Measurements from ENCODE around the gene DAPK1. TPM values are rescaled to one million over a fixed set of nuclear protein-coding genes. Genes with fewer than 3 reads are reported as not detected.

DAPK1 gene
- polyA plus RNA-seq, 1 of the 3 experiments (the other 2 are of a cell fraction): 0.61 TPM

- H3K4me1 ChIP-seq (ENCODE audit: control insufficient read depth in 1 of 2, insufficient read depth in 2 of 2, low read depth in 1 of 2, low read length in 1 of 2): peaks cover 4 to 15% of the 10 kb centered on the region in 2 experiments; a peak in 3 of 4 replicates
- H3K27me3 ChIP-seq (ENCODE audit: insufficient read depth): peaks cover 17% of the 10 kb centered on the region; the same call in 1 of the 2 replicates
- H3K9ac ChIP-seq: no peak overlapping the region
- no peaks in the 10 kb centered on the region for H3K9me3 ChIP-seq
- peak; percentile 32 for TF ChIP-seq RAD21 (IDR thresholded peaks at IDR 0.05; ENCODE audit: low read length)
- no peak for TF ChIP-seq RXRA (IDR thresholded peaks at IDR 0.05; ENCODE audit: borderline replicate concordance, low read depth)
- TF ChIP-seq, protein P1, sequence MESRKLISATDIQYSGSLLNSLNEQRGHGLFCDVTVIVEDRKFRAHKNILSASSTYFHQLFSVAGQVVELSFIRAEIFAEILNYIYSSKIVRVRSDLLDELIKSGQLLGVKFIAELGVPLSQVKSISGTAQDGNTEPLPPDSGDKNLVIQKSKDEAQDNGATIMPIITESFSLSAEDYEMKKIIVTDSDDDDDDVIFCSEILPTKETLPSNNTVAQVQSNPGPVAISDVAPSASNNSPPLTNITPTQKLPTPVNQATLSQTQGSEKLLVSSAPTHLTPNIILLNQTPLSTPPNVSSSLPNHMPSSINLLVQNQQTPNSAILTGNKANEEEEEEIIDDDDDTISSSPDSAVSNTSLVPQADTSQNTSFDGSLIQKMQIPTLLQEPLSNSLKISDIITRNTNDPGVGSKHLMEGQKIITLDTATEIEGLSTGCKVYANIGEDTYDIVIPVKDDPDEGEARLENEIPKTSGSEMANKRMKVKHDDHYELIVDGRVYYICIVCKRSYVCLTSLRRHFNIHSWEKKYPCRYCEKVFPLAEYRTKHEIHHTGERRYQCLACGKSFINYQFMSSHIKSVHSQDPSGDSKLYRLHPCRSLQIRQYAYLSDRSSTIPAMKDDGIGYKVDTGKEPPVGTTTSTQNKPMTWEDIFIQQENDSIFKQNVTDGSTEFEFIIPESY (IDR thresholded peaks at IDR 0.05; ENCODE audit: borderline replicate concordance, low read depth): no peak
- H3K4me3 ChIP-seq (ENCODE audit: low read depth in 2 of 2, low read length in 1 of 2): peak overlapping the region; percentile 48 to 55; a peak in 3 of 4 replicates
- CTCF ChIA-PET: interaction anchor here (0.7 to 4.9 kb wide), 34 partner anchors 8 to 1011 kb away, joined by 3 to 33 read pairs (median 4); partner anchors contain the start of gene CTSL
- H3F3A ChIP-seq (replicated peaks; ENCODE audit: insufficient read depth): no peaks in the 10 kb centered on the region
- no peaks in the 10 kb centered on the region for H3K36me3 ChIP-seq (replicated peaks in 1 of 2; ENCODE audit: control insufficient read depth in 1 of 2, insufficient read depth in 2 of 2, low read length in 1 of 2)
- H3K27ac ChIP-seq (ENCODE audit: low read depth in 2 of 2, low read length in 1 of 2): peak overlapping the region in 1 of 2 experiments; percentile 81; a peak in 2 of 4 replicates
- 0 out of 2 replicates have a peak overlapping the region, but pooled peaks have one; percentile 41 for H2AFZ ChIP-seq (ENCODE audit: low read depth)
- peak overlapping the region; percentile 71 for H3K4me2 ChIP-seq
- peak; percentile 89 for DNase-seq
- no peaks in the 10 kb centered on the region for H4K20me1 ChIP-seq (ENCODE audit: insufficient read depth)
- H3K9me2 ChIP-seq: no peaks in the 10 kb centered on the region
- POLR2A ChIA-PET: interaction anchor here (0.6 to 1.0 kb wide), 2 partner anchors 160 kb away, joined by 5 to 8 read pairs; no protein-coding TSS in a partner anchor
- 0% methylated on average over 4 of the region's 80 CpGs for WGBS (ENCODE audit: low lambda C conversion rate)
- no peaks in the 10 kb centered on the region for H3K79me2 ChIP-seq (ENCODE audit: insufficient read depth)
Measured at GRCh38 chr9:87498046-87498810, 561 bp downstream of the DAPK1 start.

GRCh38 chr9:87498811-87499360, 1.2 kb downstream of the DAPK1 start:
- Histone ChIP-seq H3K4me3 (ENCODE audit: low read depth in 2 of 2, low read length in 1 of 2) (peak overlapping the region in 1 of 2 experiments; percentile 55; a peak in 2 of 4 replicates), H3K27ac (ENCODE audit: low read depth in 2 of 2, low read length in 1 of 2) (peak overlapping the region in 1 of 2 experiments; percentile 81; a peak in 2 of 4 replicates), H3K79me2 (ENCODE audit: insufficient read depth) (no peaks in the 10 kb centered on the region), H3F3A (replicated peaks; ENCODE audit: insufficient read depth) (no peaks in the 10 kb centered on the region), H3K9ac (no peak overlapping the region), H3K27me3 (ENCODE audit: insufficient read depth) (peaks cover 17% of the 10 kb centered on the region; the same call in 1 of the 2 replicates), H4K20me1 (ENCODE audit: insufficient read depth) (no peaks in the 10 kb centered on the region), H3K9me3 (no peaks in the 10 kb centered on the region), H3K4me2 (no peak overlapping the region), H2AFZ (ENCODE audit: low read depth) (no peak overlapping the region), H3K4me1 (ENCODE audit: control insufficient read depth in 1 of 2, insufficient read depth in 2 of 2, low read depth in 1 of 2, low read length in 1 of 2) (peaks cover 4 to 15% of the 10 kb centered on the region in 2 experiments; a peak in 3 of 4 replicates), H3K36me3 (replicated peaks in 1 of 2; ENCODE audit: control insufficient read depth in 1 of 2, insufficient read depth in 2 of 2, low read length in 1 of 2) (no peaks in the 10 kb centered on the region), H3K9me2 (no peaks in the 10 kb centered on the region)
- ChIA-PET POLR2A (interaction anchor here (0.6 to 1.0 kb wide), 2 partner anchors 159 to 160 kb away, joined by 5 to 8 read pairs; no protein-coding TSS in a partner anchor), CTCF (interaction anchor here (0.9 to 4.9 kb wide), 10 partner anchors 12 to 164 kb away, joined by 3 to 33 read pairs (median 6); no protein-coding TSS in a partner anchor)
- 17% methylated on average over 25 of the region's 26 CpGs for WGBS (ENCODE audit: low lambda C conversion rate)
- peak; percentile 49 for DNase-seq
- TF ChIP-seq, protein P2, sequence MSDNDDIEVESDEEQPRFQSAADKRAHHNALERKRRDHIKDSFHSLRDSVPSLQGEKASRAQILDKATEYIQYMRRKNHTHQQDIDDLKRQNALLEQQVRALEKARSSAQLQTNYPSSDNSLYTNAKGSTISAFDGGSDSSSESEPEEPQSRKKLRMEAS (IDR thresholded peaks at IDR 0.05; ENCODE audit: low read depth): no peak
- TF ChIP-seq IRF3 (IDR thresholded peaks at IDR 0.05; ENCODE audit: low read depth, low read length) (no peak), MXI1 (IDR thresholded peaks at IDR 0.05; ENCODE audit: low read depth, low read length) (peak; percentile 31; the same call in 1 of the 2 replicates)

Measured in SK-N-SH (cell line).